Sigmoid colon (tissue), 7 donors: ENCODE data around the gene SIRT2. TPM values are rescaled to one million over a fixed set of nuclear protein-coding genes. Genes with fewer than 3 reads are reported as not detected.
A peak's percentile ranks its signal among the peaks of the same experiment; 100 is the strongest.

Experiments used
- DNase-seq: peaks from one replicate; pipeline ENCODE4 v3.0.0-alpha.2; 2019
- H3K27ac ChIP-seq, 4 donors: fragments of 200-600 bp; sonication (generic); one replicate each; pipeline ENCODE4 v1.5.1; 2016 to 2019; ENCODE audit warnings: mild to moderate bottlenecking in 1 of 4
- H3K27me3 ChIP-seq, 3 donors: fragments of 200-600 bp; sonication (generic); one replicate each; pipeline ENCODE4 v1.5.1; 2019; ENCODE audit warnings: mild to moderate bottlenecking in 1 of 3
- H3K36me3 ChIP-seq, 4 donors: fragments of 200-600 bp; sonication (generic); one replicate each; pipeline ENCODE4 v1.5.1; 2016 to 2019
- H3K4me1 ChIP-seq, 4 donors: fragments of 200-600 bp; sonication (generic); one replicate each; pipeline ENCODE4 v1.5.1; 2017 to 2019
- H3K4me3 ChIP-seq, 4 donors: fragments of 200-600 bp; sonication (generic); one replicate each; pipeline ENCODE4 v1.5.1; 2017 to 2019; ENCODE audit warnings: mild to moderate bottlenecking in 2 of 4, moderate library complexity in 1 of 4
- H3K9me3 ChIP-seq, 4 donors: fragments of 200-600 bp in 3 of 4; sonication (generic) in 3 of 4; one replicate each; pipeline versions ENCODE4 v1.5.1 to v1.6.1; 2013 to 2019
- CTCF ChIP-seq, 4 experiments: fragments of 450-650 bp in 3 of 4; fragments of 200-600 bp in 1 of 4; IDR thresholded peaks; one replicate each; pipeline ENCODE4 v1.5.1; 2016 to 2019; ENCODE audit warnings: antibody characterized with exemption in 4 of 4, mild to moderate bottlenecking in 3 of 4, moderate library complexity in 2 of 4
- EP300 ChIP-seq, 4 donors: sonication (generic); formaldehyde crosslinking; IDR thresholded peaks; one replicate each; pipeline ENCODE4 v1.6.1; 2017; ENCODE audit warnings: antibody characterized with exemption in 4 of 4
- POLR2A ChIP-seq, 2 donors: fragments of 450-650 bp; IDR thresholded peaks; one replicate each; pipeline ENCODE4 v1.6.1; 2016; ENCODE audit warnings: antibody characterized with exemption in 2 of 2, mild to moderate bottlenecking in 2 of 2, moderate library complexity in 2 of 2
- POLR2AphosphoS5 ChIP-seq, 4 donors: sonication (generic); formaldehyde crosslinking; IDR thresholded peaks; one replicate each; pipeline ENCODE4 v1.6.1; 2017; ENCODE audit warnings: antibody characterized with exemption in 4 of 4
- WGBS, 2 donors: extraction: QIAGEN DNeasy Blood & Tissue Kit; methylation state at CpG; one replicate each; pipeline ENCODE4 v1.1.7; 2013; 5-methylcytosine and 5-hydroxymethylcytosine counted together
- intact Hi-C: fragments of 100-400 bp; cut with DNase I; formaldehyde crosslinking; loops from one replicate; pipeline ENCODE4 v1.15.1; 2023
- polyA plus RNA-seq, 3 donors: library from polyadenylated mRNA; stranded (reverse); fragments of 200-250 nt; gene quantifications; one replicate each; pipeline ENCODE4 v1.2.3, GENCODE V29; 2013
- total RNA-seq, 4 donors: library from RNA; depleted of rRNA; stranded (reverse); fragments of >200 nt; gene quantifications; one replicate each; pipeline ENCODE4 v1.1.0, GENCODE V29; 2016
- donor health status: healthy with polysubstance abuse.
- donor health status: Bipolar disorder and iron deficiency.
- donor health status: healthy.

Gene SIRT2
- total and polyA plus RNA-seq, 7 donors = 36.2 to 92.7 (median 65.5) TPM

GRCh38 chr19:38900202-38900629 is 798 bp upstream of the SIRT2 start:
- WGBS, 2 donors = 1 to 3% methylated on average over 8 of the region's 8 CpGs
- intact Hi-C loops = loop anchor here (1.0 to 2.0 kb wide), 2 partner anchors 31 to 69 kb away; partner anchors contain the start of genes ECH1, MRPS12 and SARS2
- no peak for TF ChIP-seq EP300 (IDR thresholded peaks at IDR 0.05)
- no peak for TF ChIP-seq CTCF (IDR thresholded peaks at IDR 0.05)
- TF ChIP-seq POLR2AphosphoS5 (IDR thresholded peaks at IDR 0.05) = no peak
- TF ChIP-seq POLR2A (IDR thresholded peaks at IDR 0.05) = no peak
- H3K27ac ChIP-seq = peak overlapping the region; percentile 90 to 95 (median 92)
- DNase-seq = no peak
- H3K4me3 ChIP-seq = peak overlapping the region; percentile 58 to 90 (median 66)
- peaks cover 0 to 46% (median 35%) of the 10 kb centered on the region in 4 donors for H3K4me1 ChIP-seq
- H3K27me3 ChIP-seq = no peaks in the 10 kb centered on the region
- peaks cover 0 to 10% (median 2%) of the 10 kb centered on the region in 4 donors for H3K36me3 ChIP-seq
- H3K9me3 ChIP-seq = no peaks in the 10 kb centered on the region

- H3K27ac ChIP-seq = peak overlapping the region; percentile 85 to 95 (median 92)
- intact Hi-C loops = loop anchor here (1.0 to 5.0 kb wide), 2 partner anchors 47 to 252 kb away; partner anchors contain the start of gene ACTN4
- TF ChIP-seq POLR2AphosphoS5 (IDR thresholded peaks at IDR 0.05) (no peak), CTCF (IDR thresholded peaks at IDR 0.05) (no peak), EP300 (IDR thresholded peaks at IDR 0.05) (no peak), POLR2A (IDR thresholded peaks at IDR 0.05) (no peak)
- H3K9me3 ChIP-seq = no peaks in the 10 kb centered on the region
- no peaks in the 10 kb centered on the region for H3K36me3 ChIP-seq
- peak overlapping the region; percentile 58 to 90 (median 66) for H3K4me3 ChIP-seq
- H3K27me3 ChIP-seq = no peaks in the 10 kb centered on the region
- H3K4me1 ChIP-seq = peaks cover 0 to 51% (median 37%) of the 10 kb centered on the region in 4 donors
- 8 to 10% methylated on average over 25 of the region's 25 CpGs for WGBS, 2 donors
- no peak for DNase-seq
These were observed 501 bp downstream of the SIRT2 start for GRCh38 chr19:38898788-38899446.

- Histone ChIP-seq H3K9me3 (no peaks in the 10 kb centered on the region), H3K4me1 (peaks cover 0 to 44% (median 28%) of the 10 kb centered on the region in 4 donors), H3K4me3 (no peak overlapping the region), H3K27ac (no peak overlapping the region), H3K27me3 (no peaks in the 10 kb centered on the region), H3K36me3 (peaks cover 0 to 24% (median 5%) of the 10 kb centered on the region in 4 donors)
- intact Hi-C loops = loop anchor here (5.0 kb wide), 1 partner anchor 248 kb away; the partner anchor contains the start of gene ACTN4
- DNase-seq = no peak
- TF ChIP-seq CTCF (IDR thresholded peaks at IDR 0.05) (no peak), POLR2A (IDR thresholded peaks at IDR 0.05) (no peak)
- 68 to 88% methylated on average over 9 of the region's 9 CpGs for WGBS, 2 donors
These were observed 4.5 kb downstream of the SIRT2 start for GRCh38 chr19:38894968-38895367.

- no peak for TF ChIP-seq CTCF (IDR thresholded peaks at IDR 0.05)
- no peak for TF ChIP-seq EP300 (IDR thresholded peaks at IDR 0.05)
- TF ChIP-seq POLR2AphosphoS5 (IDR thresholded peaks at IDR 0.05) = no peak
- TF ChIP-seq POLR2A (IDR thresholded peaks at IDR 0.05) = no peak
- Histone ChIP-seq H3K4me3 (no peak overlapping the region), H3K9me3 (no peaks in the 10 kb centered on the region), H3K4me1 (peaks cover 0 to 39% (median 22%) of the 10 kb centered on the region in 4 donors), H3K27ac (no peak overlapping the region), H3K36me3 (peaks cover 10 to 41% (median 19%) of the 10 kb centered on the region in 4 donors), H3K27me3 (no peaks in the 10 kb centered on the region)
- intact Hi-C loops = no loop called here
- WGBS, 2 donors = 92 to 96% methylated on average over 14 of the region's 14 CpGs
- no peak for DNase-seq
These were observed 6.1 kb downstream of the SIRT2 start for GRCh38 chr19:38893341-38893771.
